SU-DHL-6 (cell line): ENCODE results near the gene ARNT2.

ENCODE experiments used
- H2AFZ ChIP-seq: fragments of 200-600 bp; sonication (generic); 2 replicates; pipeline ENCODE4 v1.6.1; 2014; ENCODE audit warnings: low read depth, mild to moderate bottlenecking, moderate library complexity, mixed read lengths, antibody characterized with exemption, low read length; ENCODE audit not compliant: severe bottlenecking
- H3F3A ChIP-seq: fragments of 200-600 bp; shearing (Covaris generic); 2 replicates; pipeline ENCODE4 v1.6.0; 2016; ENCODE audit warnings: antibody characterized with exemption, mild to moderate bottlenecking; ENCODE audit not compliant: insufficient read depth
- H3K27ac ChIP-seq: fragments of 200-600 bp; sonication (generic); 2 replicates; pipeline ENCODE4 v1.5.1; 2016; ENCODE audit warnings: low read depth, mild to moderate bottlenecking, low read length, moderate library complexity, mixed read lengths
- H3K27me3 ChIP-seq: fragments of 200-600 bp; sonication (generic), shearing (Covaris generic); 2 replicates; pipeline ENCODE4 v1.6.0; 2014; ENCODE audit warnings: mild to moderate bottlenecking, low read length
- H3K36me3 ChIP-seq: fragments of 200-600 bp; sonication (generic); 2 replicates; pipeline ENCODE4 v1.6.1; 2014; ENCODE audit warnings: mild to moderate bottlenecking, low read length, mixed read lengths
- H3K4me2 ChIP-seq: fragments of 300-600, 200-600 bp; shearing (Covaris generic), sonication (generic); 2 replicates; pipeline ENCODE4 v1.6.0; 2014; ENCODE audit warnings: low read length, low read depth, mild to moderate bottlenecking; ENCODE audit not compliant: poor library complexity, severe bottlenecking
- H3K4me3 ChIP-seq: fragments of 200-600 bp; sonication (generic); 2 replicates; pipeline ENCODE4 v1.5.1; 2014; ENCODE audit warnings: antibody characterized with exemption, low read length, mild to moderate bottlenecking, mixed read lengths; ENCODE audit not compliant: insufficient read depth, poor library complexity, severe bottlenecking
- H3K79me2 ChIP-seq: fragments of 200-600 bp; sonication (generic); 2 replicates; pipeline ENCODE4 v1.6.1; 2014; ENCODE audit warnings: mild to moderate bottlenecking, low read length, moderate library complexity; ENCODE audit not compliant: insufficient read depth
- H3K9ac ChIP-seq: fragments of 200-600 bp; sonication (generic); 2 replicates; pipeline ENCODE4 v1.7.0; 2014; ENCODE audit warnings: mild to moderate bottlenecking, low read length
- H3K9me2 ChIP-seq: fragments of 200-600 bp; sonication (generic); replicated peaks from 2 replicates; pipeline ENCODE4 v1.6.1; 2014; ENCODE audit warnings: low read length; ENCODE audit not compliant: insufficient read depth
- H3K9me3 ChIP-seq: fragments of 200-600 bp; sonication (generic); 2 replicates; pipeline ENCODE4 v1.6.1; 2014; ENCODE audit warnings: low read length, mixed read lengths; ENCODE audit not compliant: insufficient read depth
- H4K20me1 ChIP-seq: fragments of 200-600 bp; sonication (generic); 2 replicates; pipeline ENCODE4 v1.6.1; 2014; ENCODE audit warnings: low read depth, mild to moderate bottlenecking, antibody characterized with exemption, low read length, moderate library complexity, mixed read lengths
- CTCF ChIP-seq: fragments of 200-600 bp; sonication (generic); IDR thresholded peaks from one replicate; pipeline ENCODE4 v1.5.1; 2017; ENCODE audit warnings: antibody characterized with exemption, mild to moderate bottlenecking, low read length, moderate library complexity; ENCODE audit not compliant: insufficient read depth, poor library complexity, severe bottlenecking
- EZH2phosphoT487 ChIP-seq: fragments of 200-600 bp; sonication (generic), shearing (Covaris generic); conservative IDR thresholded peaks from 2 replicates; pipeline ENCODE4 v1.6.1; 2018; ENCODE audit warnings: mild to moderate bottlenecking, antibody characterized with exemption, low read length, moderate library complexity, mixed read lengths

Gene ARNT2

GRCh38 chr15:80584561-80584964 is 180.4 kb downstream of the ARNT2 start:
- Histone ChIP-seq H3K36me3 (no peaks in the 10 kb centered on the region), H3K9me2 (no peaks in the 10 kb centered on the region), H4K20me1 (no peaks in the 10 kb centered on the region), H3K9me3 (no peaks in the 10 kb centered on the region), H3K27ac (no peak overlapping the region), H2AFZ (no peak overlapping the region), H3K27me3 (no peaks in the 10 kb centered on the region), H3K79me2 (no peaks in the 10 kb centered on the region), H3K4me3 (no peak overlapping the region), H3K4me2 (no peak overlapping the region), H3K9ac (no peak overlapping the region), H3F3A (no peaks in the 10 kb centered on the region)
- no peak for TF ChIP-seq EZH2phosphoT487
- TF ChIP-seq CTCF, result no peak

GRCh38 chr15:80584973-80585525 is 180.9 kb downstream of the ARNT2 start:
- TF ChIP-seq CTCF (no peak), EZH2phosphoT487 (no peak)
- Histone ChIP-seq H3K27me3 (no peaks in the 10 kb centered on the region), H4K20me1 (no peaks in the 10 kb centered on the region), H3K79me2 (no peaks in the 10 kb centered on the region), H3K4me2 (no peak overlapping the region), H3K9ac (no peak overlapping the region), H3K9me3 (no peaks in the 10 kb centered on the region), H3K27ac (no peak overlapping the region), H2AFZ (no peak overlapping the region), H3K9me2 (no peaks in the 10 kb centered on the region), H3F3A (no peaks in the 10 kb centered on the region), H3K36me3 (no peaks in the 10 kb centered on the region), H3K4me3 (no peak overlapping the region)

- Histone ChIP-seq H3K79me2 (no peaks in the 10 kb centered on the region), H4K20me1 (no peaks in the 10 kb centered on the region), H3F3A (no peaks in the 10 kb centered on the region), H3K9me2 (no peaks in the 10 kb centered on the region), H3K9me3 (no peaks in the 10 kb centered on the region), H3K36me3 (no peaks in the 10 kb centered on the region), H3K4me2 (no peak overlapping the region), H2AFZ (no peak overlapping the region), H3K4me3 (no peak overlapping the region), H3K27me3 (no peaks in the 10 kb centered on the region), H3K9ac (no peak overlapping the region), H3K27ac (no peak overlapping the region)
- TF ChIP-seq CTCF (no peak), EZH2phosphoT487 (no peak)
Measured at GRCh38 chr15:80585544-80586018, 181.4 kb downstream of the ARNT2 start.
